K562 (cell line): ENCODE data around the gene UFC1.

Experiments used
- HLTF ChIP-seq: fragments of 450-650 bp; IDR thresholded peaks from 2 replicates; pipeline ENCODE4 v1.6.1; 2016
- TAF1 ChIP-seq: IDR thresholded peaks from 2 replicates; pipeline ENCODE4 v1.6.1; 2011; ENCODE audit warnings: mild to moderate bottlenecking, low read length, moderate library complexity; ENCODE audit not compliant: insufficient read depth, control insufficient read depth, severe bottlenecking; ENCODE audit errors: extremely low read depth

- TF ChIP-seq TAF1 (peak; percentile 66), HLTF (peak; percentile 62; the same call in 1 of the 2 replicates)
These were observed 12.2 kb downstream of the UFC1 start, which contains the start of gene PPOX for GRCh38 chr1:161165742-161166668.
